Activated naive CD8-positive, alpha-beta T cell treated with anti-CD3 and anti-CD28 coated beads for 36 hours (primary cell): ENCODE data around the gene NBAS. TPM values are rescaled to one million over a fixed set of nuclear protein-coding genes. Genes with fewer than 3 reads are reported as not detected.
"Not testable (repeated sequence)": the region's sequence is repeated elsewhere in the genome, so short reads cannot be mapped to it uniquely, and the experiment has no call there.

Source experiments
- DNase-seq: peaks from one replicate; pipeline ENCODE4 v3.0.0; 2021
- H3K27ac Mint-ChIP-seq: one replicate; pipeline ENCODE4 v1.8.0; 2022; ENCODE audit warnings: mild to moderate bottlenecking, moderate library complexity, mixed read lengths
- H3K27me3 Mint-ChIP-seq: one replicate; pipeline ENCODE4 v1.8.0; 2022; ENCODE audit warnings: mild to moderate bottlenecking, mixed read lengths
- H3K36me3 Mint-ChIP-seq: one replicate; pipeline ENCODE4 v1.8.0; 2021; ENCODE audit warnings: mild to moderate bottlenecking, mixed read lengths
- H3K4me1 Mint-ChIP-seq: one replicate; pipeline ENCODE4 v1.8.0; 2021; ENCODE audit warnings: mixed read lengths
- H3K4me3 Mint-ChIP-seq: one replicate; pipeline ENCODE4 v1.8.0; 2022; ENCODE audit warnings: mild to moderate bottlenecking, moderate library complexity, mixed read lengths
- H3K9me3 Mint-ChIP-seq: one replicate; pipeline ENCODE4 v1.8.0; 2022; ENCODE audit warnings: mixed read lengths
- total RNA-seq, 2 experiments: library from RNA; stranded (reverse); gene quantifications; one replicate each; pipeline ENCODE4 v1.2.3, GENCODE V29; 2021

NBAS gene
- total RNA-seq, 2 experiments from 2014 or later = 34.1 to 38.2 TPM

DNA sequence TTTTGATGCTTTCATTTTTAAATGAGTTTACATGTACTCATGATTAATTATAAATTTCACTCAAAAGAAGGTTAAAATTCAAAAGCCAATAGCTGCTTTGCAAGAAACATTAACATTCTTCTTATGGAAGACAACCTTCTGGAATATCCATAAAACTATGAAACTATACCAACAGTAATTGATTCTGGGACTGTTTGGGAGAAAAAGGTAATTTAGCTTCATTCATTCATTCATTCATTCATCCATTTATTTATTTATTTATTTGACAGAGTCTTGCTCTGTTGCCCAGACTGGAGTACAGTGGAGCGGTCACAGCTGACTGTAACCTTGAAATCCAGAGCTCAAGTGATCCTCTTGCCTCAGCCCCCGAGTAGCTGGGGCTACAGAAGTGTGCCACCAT lies 110.3 kb downstream of the NBAS start:
- no peak for DNase-seq
- no peaks in the 10 kb centered on the region for H3K4me1 Mint-ChIP-seq
- H3K36me3 Mint-ChIP-seq = peaks cover 29% of the 10 kb centered on the region
- no peak overlapping the region for H3K27ac Mint-ChIP-seq
- H3K4me3 Mint-ChIP-seq = no peak overlapping the region
- H3K27me3 Mint-ChIP-seq = no peaks in the 10 kb centered on the region
- H3K9me3 Mint-ChIP-seq = peaks cover 7% of the 10 kb centered on the region

DNA sequence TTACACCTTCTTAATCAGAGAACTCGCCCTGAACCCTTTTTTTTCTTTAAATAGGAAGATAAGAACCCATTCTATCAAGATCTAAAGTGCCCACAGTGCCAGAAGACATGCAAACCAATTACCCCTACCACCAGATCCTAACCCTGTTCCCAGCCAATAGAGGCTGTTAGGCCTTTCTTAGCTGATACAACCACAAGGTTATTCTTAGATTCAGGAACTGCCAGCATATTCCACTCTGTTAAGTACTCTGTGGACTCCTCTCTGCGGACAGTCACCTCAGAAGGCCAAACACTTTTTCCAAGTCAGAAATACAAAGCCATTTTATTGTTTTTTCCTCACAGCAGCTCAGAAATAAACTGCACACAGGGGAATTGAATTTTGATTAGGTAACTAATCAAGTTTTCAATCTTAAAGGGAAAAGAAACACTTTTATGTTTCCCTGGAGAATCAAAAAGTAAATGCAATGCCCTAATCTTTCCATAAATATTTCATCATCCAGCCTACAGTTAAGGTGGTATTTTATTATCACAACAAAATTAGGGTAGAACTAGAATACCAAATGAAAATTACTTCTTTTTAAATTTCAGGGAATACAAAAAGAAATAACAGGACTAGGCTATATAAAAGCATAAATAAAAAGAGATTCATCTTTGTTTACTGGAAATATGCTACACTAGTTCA lies 111.4 kb downstream of the NBAS start:
- peaks cover 29% of the 10 kb centered on the region for H3K36me3 Mint-ChIP-seq
- H3K4me3 Mint-ChIP-seq = no peak overlapping the region
- H3K27me3 Mint-ChIP-seq = no peaks in the 10 kb centered on the region
- H3K9me3 Mint-ChIP-seq = peaks cover 9% of the 10 kb centered on the region
- no peak for DNase-seq
- peaks cover 2% of the 10 kb centered on the region for H3K4me1 Mint-ChIP-seq
- H3K27ac Mint-ChIP-seq = no peak overlapping the region

DNA sequence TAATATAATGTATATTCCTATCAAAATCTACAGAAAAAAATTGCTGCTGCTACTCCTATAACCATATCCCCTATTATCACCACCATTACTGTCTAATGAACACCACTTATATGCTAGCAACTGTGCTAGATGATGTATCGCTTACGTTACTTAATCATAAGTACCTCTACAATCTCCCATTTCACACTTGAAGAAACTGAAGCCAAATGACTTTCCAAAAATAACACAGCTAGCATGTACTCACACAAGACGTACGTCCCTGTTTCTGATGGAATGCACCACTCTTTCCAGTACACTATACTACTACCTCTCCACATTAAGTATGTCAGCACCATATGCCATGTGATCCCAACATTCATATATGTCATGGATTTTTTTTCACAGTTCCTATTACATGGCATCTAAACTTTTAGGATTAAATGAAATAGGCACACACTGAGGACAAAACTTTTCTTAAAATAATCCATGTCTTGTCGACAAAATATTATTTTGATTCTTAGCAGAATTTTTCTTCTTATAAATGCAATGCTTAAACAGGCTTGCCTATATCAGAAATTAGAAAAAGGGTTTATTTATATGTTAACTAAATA lies 112.8 kb downstream of the NBAS start:
- no peak overlapping the region for H3K27ac Mint-ChIP-seq
- peaks cover 2% of the 10 kb centered on the region for H3K4me1 Mint-ChIP-seq
- no peak for DNase-seq
- H3K4me3 Mint-ChIP-seq = no peak overlapping the region
- H3K9me3 Mint-ChIP-seq = peaks cover 12% of the 10 kb centered on the region
- no peaks in the 10 kb centered on the region for H3K27me3 Mint-ChIP-seq
- peaks cover 29% of the 10 kb centered on the region for H3K36me3 Mint-ChIP-seq

DNA sequence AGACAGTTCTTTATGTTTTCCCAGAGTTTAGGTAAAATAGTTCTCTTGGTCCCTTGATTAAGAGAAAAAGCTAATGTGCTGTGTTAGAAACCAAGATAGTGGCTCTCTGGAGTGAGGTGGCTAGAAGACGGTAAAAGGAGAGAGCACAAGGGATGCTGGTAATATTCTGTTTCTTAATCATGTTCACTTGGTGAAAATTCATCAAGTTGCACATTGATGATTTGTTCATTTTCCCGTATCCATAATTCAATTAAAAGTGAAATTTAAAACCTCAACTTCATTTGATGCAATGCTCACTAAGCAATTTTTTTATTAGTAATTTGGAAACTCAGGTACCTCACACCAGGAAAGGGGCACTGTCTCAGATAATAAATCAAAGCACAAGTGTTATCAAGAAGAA lies 113.8 kb downstream of the NBAS start:
- H3K27me3 Mint-ChIP-seq = no peaks in the 10 kb centered on the region
- peaks cover 25% of the 10 kb centered on the region for H3K36me3 Mint-ChIP-seq
- no peak for DNase-seq
- peaks cover 12% of the 10 kb centered on the region for H3K9me3 Mint-ChIP-seq
- no peak overlapping the region for H3K4me3 Mint-ChIP-seq
- H3K4me1 Mint-ChIP-seq = peaks cover 2% of the 10 kb centered on the region
- no peak overlapping the region for H3K27ac Mint-ChIP-seq

DNA sequence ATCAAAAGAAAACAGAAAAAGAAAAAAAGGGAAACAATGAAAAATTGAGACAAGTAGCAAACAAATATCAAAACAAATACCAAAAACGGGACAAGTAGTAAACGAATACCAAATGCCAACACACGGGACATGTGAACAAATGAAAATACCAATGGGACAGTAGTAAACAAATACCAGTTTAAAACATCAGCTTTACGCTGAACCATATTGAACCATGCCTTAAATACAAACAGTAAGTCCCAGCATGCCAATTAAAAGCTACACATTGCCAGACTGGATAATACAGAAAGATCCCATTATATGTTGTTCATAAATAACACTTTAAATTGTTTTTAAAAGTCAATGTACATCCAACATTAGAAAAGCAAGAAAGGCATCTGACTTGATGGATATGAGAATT lies 114.2 kb downstream of the NBAS start:
- peaks cover 2% of the 10 kb centered on the region for H3K4me1 Mint-ChIP-seq
- no peak overlapping the region for H3K4me3 Mint-ChIP-seq
- peaks cover 27% of the 10 kb centered on the region for H3K36me3 Mint-ChIP-seq
- peaks cover 12% of the 10 kb centered on the region for H3K9me3 Mint-ChIP-seq
- no peaks in the 10 kb centered on the region for H3K27me3 Mint-ChIP-seq
- DNase-seq = no peak
- no peak overlapping the region for H3K27ac Mint-ChIP-seq

DNA sequence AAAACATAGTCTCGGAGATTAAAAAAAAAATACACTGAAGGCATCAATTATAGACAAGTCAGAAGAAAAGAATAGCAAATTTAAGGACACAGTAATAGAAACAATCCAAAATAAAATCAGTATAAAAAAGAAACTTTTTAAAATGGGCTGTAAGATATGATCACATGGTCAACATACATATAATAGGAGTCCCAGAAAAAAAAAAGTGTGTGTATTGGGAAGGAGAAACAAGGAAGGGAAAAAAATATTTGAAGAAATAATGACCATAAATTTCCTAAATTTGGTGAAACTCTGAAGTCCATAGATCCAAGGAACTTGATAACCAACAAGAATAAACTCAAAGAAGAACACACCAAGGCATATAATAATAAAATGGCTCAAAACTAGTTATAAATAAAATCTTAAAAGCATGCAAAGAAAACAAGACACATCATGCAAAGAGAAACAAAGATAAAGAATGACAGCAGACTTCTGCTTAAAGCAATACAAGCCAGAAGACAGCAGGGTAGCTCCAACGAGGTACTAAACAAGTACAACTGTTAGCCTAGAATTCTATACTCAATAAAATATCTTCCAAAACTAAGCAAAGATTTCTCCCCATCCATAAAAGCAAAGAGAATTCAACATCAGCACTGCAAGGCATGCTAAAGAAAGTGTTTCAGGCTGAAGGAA lies 115.1 kb downstream of the NBAS start:
- Mint-ChIP-seq H3K4me3 (no peak overlapping the region), H3K27me3 (no peaks in the 10 kb centered on the region), H3K4me1 (peaks cover 2% of the 10 kb centered on the region), H3K36me3 (peaks cover 25% of the 10 kb centered on the region), H3K9me3 (peaks cover 12% of the 10 kb centered on the region), H3K27ac (no peak overlapping the region)
- DNase-seq = no peak

DNA sequence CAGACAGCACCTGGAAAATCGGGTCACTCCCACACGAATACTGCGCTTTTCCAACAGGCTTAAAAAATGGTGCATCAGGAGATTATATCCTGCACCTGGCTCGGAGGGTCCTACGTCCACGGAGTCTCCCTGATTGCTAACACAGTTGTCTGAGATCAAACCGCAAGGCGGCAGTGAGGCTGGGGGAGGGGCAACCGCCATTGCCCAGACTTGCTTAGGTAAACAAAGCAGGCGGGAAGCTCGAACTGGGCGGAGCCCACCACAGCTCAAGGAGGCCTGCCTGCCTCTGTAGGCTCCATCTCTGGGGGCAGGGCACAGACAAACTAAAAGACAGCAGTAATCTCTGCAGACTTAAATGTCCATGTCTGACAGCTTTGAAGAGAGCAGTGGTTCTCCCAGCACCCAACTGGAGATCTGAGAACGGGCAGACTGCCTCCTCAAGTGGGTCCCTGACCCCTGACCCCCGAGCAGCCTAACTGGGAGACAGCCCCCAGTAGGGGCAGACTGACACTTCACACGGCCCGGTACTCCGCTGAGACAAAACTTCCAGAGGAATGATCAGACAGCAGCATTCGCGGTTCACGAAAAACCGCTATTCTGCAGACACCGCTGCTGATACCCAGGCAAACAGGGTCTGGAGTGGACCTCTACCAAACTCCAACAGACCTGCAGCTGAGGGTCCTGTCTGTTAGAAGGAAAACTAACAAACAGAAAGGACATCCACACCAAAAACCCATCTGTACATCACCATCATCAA lies 121.2 kb downstream of the NBAS start:
- not testable (repeated sequence) for H3K27ac Mint-ChIP-seq, H3K27me3 Mint-ChIP-seq, H3K4me3 Mint-ChIP-seq

DNA sequence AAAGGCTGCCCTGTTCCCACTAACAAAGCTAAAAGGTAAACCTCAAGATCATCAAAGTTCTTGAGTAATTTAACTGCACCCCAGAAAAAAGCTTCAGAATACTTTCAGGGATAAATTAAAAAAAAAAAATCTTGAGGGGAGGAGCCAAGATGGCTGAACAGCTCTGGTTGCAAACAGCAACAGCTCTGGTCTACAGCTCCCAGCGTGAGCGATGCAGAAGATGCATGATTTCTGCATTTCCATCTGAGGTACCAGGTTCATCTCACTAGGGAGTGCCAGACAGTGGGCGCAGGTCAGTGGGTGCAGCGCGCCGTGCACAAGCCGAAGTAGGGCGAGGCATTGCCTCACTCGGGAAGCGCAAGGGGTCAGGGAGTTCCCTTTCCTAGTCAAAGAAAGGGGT lies 121.8 kb downstream of the NBAS start:
- H3K36me3 Mint-ChIP-seq, H3K27me3 Mint-ChIP-seq, H3K4me1 Mint-ChIP-seq, H3K4me3 Mint-ChIP-seq, DNase-seq, H3K27ac Mint-ChIP-seq, H3K9me3 Mint-ChIP-seq: not testable (repeated sequence)

More for the DNA sequence above, 121.2 kb downstream of the NBAS start:
- H3K4me1 Mint-ChIP-seq, DNase-seq, H3K9me3 Mint-ChIP-seq, H3K36me3 Mint-ChIP-seq: not testable (repeated sequence)

DNA sequence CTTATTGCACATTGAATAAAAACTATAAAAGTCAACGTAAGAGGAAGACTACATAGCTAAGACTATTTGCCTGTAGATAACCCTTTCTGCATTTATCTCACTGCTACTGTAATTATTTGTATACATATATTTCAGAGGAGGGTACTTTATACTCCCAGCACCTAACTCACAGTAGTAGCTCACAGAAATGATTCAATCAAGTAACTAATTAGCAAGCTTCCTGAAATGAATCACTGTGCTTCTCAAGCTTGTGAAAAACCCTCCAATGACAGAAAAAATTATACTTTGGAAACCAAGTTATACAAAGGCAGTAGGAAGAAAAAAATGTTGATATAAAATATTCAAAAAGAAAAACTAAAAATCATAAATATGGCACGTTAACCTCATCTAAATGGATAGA lies 124.9 kb downstream of the NBAS start:
- no peak for DNase-seq
- H3K27ac Mint-ChIP-seq = no peak overlapping the region
- no peaks in the 10 kb centered on the region for H3K27me3 Mint-ChIP-seq
- H3K36me3 Mint-ChIP-seq = peaks cover 5% of the 10 kb centered on the region
- H3K9me3 Mint-ChIP-seq = no peaks in the 10 kb centered on the region
- H3K4me1 Mint-ChIP-seq = no peaks in the 10 kb centered on the region
- H3K4me3 Mint-ChIP-seq = no peak overlapping the region

DNA sequence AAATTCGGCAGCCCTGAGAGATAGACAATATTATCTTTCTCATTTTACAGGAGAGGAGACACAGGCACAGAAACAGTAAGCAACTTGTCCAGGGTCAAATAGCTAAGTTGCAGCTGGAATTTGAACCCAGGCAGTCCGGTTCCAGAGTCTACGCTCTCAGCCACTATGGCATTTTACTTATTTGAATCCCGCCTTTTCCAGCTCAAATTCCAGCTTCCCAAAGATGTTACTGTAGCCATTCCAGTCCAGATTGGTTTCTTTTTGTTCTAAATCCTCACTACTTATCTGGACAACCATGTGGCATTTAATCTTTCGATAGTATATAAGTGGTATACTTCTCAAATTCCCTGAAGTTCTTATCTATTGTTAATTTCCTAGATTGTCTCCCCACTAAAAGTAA lies 125.7 kb downstream of the NBAS start:
- no peaks in the 10 kb centered on the region for H3K27me3 Mint-ChIP-seq
- H3K27ac Mint-ChIP-seq = no peak overlapping the region
- H3K9me3 Mint-ChIP-seq = no peaks in the 10 kb centered on the region
- H3K4me1 Mint-ChIP-seq = no peaks in the 10 kb centered on the region
- peaks cover 4% of the 10 kb centered on the region for H3K36me3 Mint-ChIP-seq
- H3K4me3 Mint-ChIP-seq = no peak overlapping the region
- no peak for DNase-seq

DNA sequence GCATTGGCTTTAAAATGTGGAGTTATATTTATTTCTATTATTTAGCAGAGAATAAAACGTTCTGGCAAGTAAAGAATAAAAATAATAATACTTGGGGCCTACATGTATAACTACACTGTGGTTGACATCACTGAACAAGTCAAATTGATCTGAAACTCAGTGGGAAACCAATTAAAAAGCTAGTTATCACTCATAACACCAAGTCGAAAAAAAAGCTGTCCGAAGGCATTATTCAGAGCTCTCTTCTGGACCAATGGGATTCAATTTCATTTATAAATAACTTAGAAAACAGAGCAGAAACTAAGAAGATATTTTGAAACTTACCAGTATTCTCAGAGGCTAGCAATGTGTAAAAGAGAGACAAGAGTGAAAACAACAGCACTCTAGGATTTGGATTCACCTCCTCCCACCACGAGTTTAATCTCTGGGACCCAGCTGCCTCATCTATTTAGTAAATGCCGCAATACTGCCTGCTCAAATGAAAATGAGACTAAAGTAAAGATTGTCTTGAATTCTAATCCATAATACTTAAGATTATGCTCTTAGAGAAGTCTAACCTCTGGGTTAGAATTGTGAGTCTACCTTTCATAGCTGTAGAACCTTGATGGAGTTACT lies 128.4 kb downstream of the NBAS start:
- DNase-seq = no peak
- Mint-ChIP-seq H3K27me3 (no peaks in the 10 kb centered on the region), H3K27ac (no peak overlapping the region), H3K4me3 (no peak overlapping the region), H3K9me3 (no peaks in the 10 kb centered on the region), H3K4me1 (no peaks in the 10 kb centered on the region), H3K36me3 (peaks cover 2% of the 10 kb centered on the region)

DNA sequence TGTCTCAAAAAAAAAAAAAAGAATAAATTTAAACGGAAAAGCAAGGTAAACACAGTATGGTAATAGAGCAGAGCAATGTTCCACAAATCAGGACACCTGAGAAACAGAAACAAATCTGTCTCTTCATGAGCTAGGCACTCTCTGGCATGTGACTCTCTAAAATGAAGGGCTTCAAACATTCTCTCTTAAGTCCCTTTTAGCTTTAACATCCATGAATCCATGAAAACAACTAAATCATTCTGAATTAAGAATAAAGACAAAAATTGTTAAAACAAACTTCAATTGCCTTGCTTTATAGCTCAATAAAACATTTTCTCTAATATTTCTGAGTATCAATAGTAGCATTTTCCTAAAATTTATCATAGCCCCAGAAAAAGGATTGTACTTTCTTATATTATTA lies 132.1 kb downstream of the NBAS start:
- H3K36me3 Mint-ChIP-seq = peaks cover 1% of the 10 kb centered on the region
- no peak overlapping the region for H3K4me3 Mint-ChIP-seq
- no peak for DNase-seq
- H3K27me3 Mint-ChIP-seq = no peaks in the 10 kb centered on the region
- no peaks in the 10 kb centered on the region for H3K4me1 Mint-ChIP-seq
- no peak overlapping the region for H3K27ac Mint-ChIP-seq
- no peaks in the 10 kb centered on the region for H3K9me3 Mint-ChIP-seq

DNA sequence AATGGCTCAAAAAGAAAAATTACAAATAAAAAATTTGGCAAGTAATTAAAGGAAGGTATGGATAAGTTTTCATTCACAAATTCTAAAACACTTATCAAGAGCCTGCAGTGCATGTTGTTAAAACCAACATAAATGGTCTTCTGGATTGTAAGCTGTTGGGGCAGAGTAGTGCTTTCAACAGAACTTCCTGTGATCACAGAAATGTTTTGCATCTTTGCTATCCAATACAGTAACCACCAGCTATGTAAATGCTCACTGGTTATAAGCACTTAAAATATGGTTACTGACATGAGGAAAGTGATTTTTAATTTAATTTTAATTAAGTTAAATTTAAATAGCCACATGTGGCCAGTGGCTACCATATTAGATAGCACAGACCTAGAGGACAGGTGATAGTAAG lies 133.1 kb downstream of the NBAS start:
- Mint-ChIP-seq H3K4me1 (no peaks in the 10 kb centered on the region), H3K36me3 (peaks cover 3% of the 10 kb centered on the region), H3K9me3 (no peaks in the 10 kb centered on the region), H3K4me3 (no peak overlapping the region), H3K27ac (no peak overlapping the region), H3K27me3 (no peaks in the 10 kb centered on the region)
- no peak for DNase-seq

DNA sequence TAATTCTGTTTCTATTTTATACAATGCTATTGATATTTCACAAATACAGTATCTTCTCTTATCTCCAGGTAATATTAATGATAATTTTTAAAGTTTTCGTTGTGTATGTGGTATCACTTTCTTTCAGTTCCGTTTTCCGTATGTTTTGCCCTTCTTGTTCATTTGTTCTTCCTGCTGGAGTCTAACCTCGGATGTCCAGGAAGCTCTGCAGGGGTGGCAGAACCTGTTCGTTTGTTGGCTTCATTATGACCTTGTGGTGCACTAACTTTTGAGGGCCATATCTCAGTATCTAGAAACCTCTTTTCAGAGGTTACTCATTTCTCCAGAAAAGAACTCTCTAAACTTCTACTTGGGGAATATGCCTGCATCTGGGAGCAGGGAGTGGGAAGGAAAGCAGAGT lies 134.5 kb downstream of the NBAS start:
- no peak for DNase-seq
- Mint-ChIP-seq H3K27ac (no peak overlapping the region), H3K9me3 (no peaks in the 10 kb centered on the region), H3K4me1 (no peaks in the 10 kb centered on the region), H3K4me3 (no peak overlapping the region), H3K27me3 (no peaks in the 10 kb centered on the region), H3K36me3 (peaks cover 3% of the 10 kb centered on the region)

DNA sequence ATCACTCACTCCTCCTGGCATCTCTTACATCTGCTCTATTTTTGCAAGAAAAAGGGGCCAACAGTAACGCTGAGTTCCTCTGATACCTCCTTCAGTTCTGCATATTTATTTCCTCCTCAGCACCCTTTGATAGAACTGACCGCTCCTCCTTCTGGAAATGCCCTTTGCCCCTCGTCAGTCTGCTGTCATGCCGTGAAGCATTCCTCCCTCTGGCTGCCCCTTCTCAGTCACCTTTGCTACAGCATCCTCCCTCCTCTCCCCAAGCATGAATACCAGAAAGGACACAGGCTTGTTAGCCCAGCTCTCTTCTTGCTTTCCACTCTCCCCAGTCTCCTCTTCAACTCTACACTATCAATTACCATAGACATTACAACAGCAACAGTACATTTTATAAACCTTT lies 135.4 kb downstream of the NBAS start:
- no peaks in the 10 kb centered on the region for H3K4me1 Mint-ChIP-seq
- no peaks in the 10 kb centered on the region for H3K9me3 Mint-ChIP-seq
- H3K27me3 Mint-ChIP-seq = no peaks in the 10 kb centered on the region
- no peak overlapping the region for H3K4me3 Mint-ChIP-seq
- no peak for DNase-seq
- no peak overlapping the region for H3K27ac Mint-ChIP-seq
- peaks cover 3% of the 10 kb centered on the region for H3K36me3 Mint-ChIP-seq
